GM13976 (cell line): ENCODE data around the gene COL11A2.

ENCODE experiments used
- DNase-seq: peaks from one replicate; pipeline ENCODE4 v3.0.0; 2012; ENCODE audit warnings: low spot score
- in situ Hi-C: fragments of 300-500 bp; cut with MboI; formaldehyde crosslinking; loops from one replicate; pipeline ENCODE4 v1.12.0; 2022; ENCODE audit warnings: low sequenced_read_pairs, mixed read lengths, inconsistent platforms; ENCODE audit not compliant: unreplicated experiment
- TF ChIP-seq, protein P1 (sequence below): IDR thresholded peaks from 2 replicates; pipeline ENCODE4 v1.5.1; 2012; ENCODE audit warnings: borderline replicate concordance, mild to moderate bottlenecking; ENCODE audit not compliant: insufficient read depth; ENCODE audit errors: extremely low read depth, missing control alignments, control extremely low read depth

Gene COL11A2

GRCh38 chr6:33124947-33125346 lies 67.3 kb downstream of the COL11A2 start:
- TF ChIP-seq, protein P1, sequence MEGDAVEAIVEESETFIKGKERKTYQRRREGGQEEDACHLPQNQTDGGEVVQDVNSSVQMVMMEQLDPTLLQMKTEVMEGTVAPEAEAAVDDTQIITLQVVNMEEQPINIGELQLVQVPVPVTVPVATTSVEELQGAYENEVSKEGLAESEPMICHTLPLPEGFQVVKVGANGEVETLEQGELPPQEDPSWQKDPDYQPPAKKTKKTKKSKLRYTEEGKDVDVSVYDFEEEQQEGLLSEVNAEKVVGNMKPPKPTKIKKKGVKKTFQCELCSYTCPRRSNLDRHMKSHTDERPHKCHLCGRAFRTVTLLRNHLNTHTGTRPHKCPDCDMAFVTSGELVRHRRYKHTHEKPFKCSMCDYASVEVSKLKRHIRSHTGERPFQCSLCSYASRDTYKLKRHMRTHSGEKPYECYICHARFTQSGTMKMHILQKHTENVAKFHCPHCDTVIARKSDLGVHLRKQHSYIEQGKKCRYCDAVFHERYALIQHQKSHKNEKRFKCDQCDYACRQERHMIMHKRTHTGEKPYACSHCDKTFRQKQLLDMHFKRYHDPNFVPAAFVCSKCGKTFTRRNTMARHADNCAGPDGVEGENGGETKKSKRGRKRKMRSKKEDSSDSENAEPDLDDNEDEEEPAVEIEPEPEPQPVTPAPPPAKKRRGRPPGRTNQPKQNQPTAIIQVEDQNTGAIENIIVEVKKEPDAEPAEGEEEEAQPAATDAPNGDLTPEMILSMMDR, result no peak
- DNase-seq, result no peak
- in situ Hi-C loops, result no loop called here

DNA sequence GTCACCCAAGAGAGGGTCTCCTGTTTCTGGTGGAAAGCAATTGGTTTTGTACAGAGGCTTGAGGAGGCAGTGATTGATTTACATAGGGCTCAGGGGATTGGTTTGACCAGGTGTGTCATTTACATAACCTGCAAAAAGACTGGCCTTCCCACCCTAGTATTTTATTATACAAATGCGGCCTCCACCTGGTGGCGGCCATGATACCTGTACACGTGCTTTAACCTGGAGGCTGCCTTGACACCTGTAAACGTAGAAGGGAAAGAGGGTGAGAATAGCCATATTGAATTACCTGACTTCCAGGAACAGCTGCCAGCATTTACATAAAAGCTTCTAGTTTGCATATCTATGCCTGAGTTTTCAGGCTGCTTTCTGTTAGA lies 67.8 kb downstream of the COL11A2 start:
- TF ChIP-seq, protein P1, result no peak
- in situ Hi-C loops, result no loop called here
- no peak for DNase-seq

GRCh38 chr6:33123732-33124524 lies 68.3 kb downstream of the COL11A2 start:
- in situ Hi-C loops, result no loop called here
- no peak for DNase-seq
- TF ChIP-seq, protein P1, result peak; percentile 4

- DNase-seq, result no peak
- TF ChIP-seq, protein P1, result no peak
- in situ Hi-C loops, result no loop called here
Measured at GRCh38 chr6:33123181-33123580, 69.1 kb downstream of the COL11A2 start.

- DNase-seq, result no peak
- in situ Hi-C loops, result no loop called here
- TF ChIP-seq, protein P1, result no peak
Measured at GRCh38 chr6:33120001-33120400, 72.3 kb downstream of the COL11A2 start.

- peak; percentile 54 for DNase-seq
- TF ChIP-seq, protein P1, result peak; percentile 47
- in situ Hi-C loops, result no loop called here
Measured at GRCh38 chr6:33118525-33119123, 73.6 kb downstream of the COL11A2 start.
